DMS79 treated with DMSO at 0.1 percent for 48 hours (cell line): Measurements from ENCODE around the gene OR56A1.
"Not testable (repeated sequence)": the region's sequence is repeated elsewhere in the genome, so short reads cannot be mapped to it uniquely, and the experiment has no call there.

Experiments
- DNase-seq: peaks from one replicate; lab custom pipeline; 2025; lab: John Stamatoyannopoulos, UW

Gene OR56A1, protein sequence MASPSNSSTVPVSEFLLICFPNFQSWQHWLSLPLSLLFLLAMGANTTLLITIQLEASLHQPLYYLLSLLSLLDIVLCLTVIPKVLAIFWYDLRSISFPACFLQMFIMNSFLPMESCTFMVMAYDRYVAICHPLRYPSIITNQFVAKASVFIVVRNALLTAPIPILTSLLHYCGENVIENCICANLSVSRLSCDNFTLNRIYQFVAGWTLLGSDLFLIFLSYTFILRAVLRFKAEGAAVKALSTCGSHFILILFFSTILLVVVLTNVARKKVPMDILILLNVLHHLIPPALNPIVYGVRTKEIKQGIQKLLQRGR

DNA sequence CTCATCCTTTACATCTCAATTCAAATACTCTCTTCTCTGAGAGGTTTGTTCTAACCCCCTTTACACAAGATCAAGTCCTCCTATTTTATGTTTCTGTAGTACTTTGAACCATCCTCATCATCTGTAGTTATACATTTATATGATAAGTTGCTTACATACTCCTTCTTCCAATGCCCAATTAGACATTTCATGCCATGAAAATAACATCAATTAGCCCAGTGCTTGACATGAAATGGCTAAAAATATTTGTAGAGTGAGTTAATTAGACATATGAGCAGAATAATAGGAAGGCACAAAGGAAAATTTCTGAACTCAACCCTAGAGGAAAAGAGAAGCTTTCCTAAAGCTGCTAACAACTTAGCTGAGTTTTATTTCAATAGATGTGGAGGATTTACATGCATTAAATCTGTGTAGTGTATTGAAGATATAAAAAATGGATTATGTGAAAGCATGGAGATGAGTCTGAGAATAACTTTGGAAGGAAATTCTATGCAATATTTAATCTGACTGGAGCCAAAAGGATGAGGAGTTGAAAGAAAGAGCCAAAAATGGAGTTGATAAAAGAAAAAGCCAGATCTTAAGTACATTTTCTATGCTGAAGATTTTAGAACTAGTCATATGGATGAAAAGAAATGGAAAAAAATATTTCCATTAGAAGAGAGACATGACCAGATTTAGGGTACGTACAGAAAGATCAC lies at the start of gene OR56A1:
OR56A1 (minus strand) TSS at position 51 of the 698 bp plus-strand sequence. CDS start 3,066 bp downstream, outside the sequence.
- DNase-seq, result no peak

DNA sequence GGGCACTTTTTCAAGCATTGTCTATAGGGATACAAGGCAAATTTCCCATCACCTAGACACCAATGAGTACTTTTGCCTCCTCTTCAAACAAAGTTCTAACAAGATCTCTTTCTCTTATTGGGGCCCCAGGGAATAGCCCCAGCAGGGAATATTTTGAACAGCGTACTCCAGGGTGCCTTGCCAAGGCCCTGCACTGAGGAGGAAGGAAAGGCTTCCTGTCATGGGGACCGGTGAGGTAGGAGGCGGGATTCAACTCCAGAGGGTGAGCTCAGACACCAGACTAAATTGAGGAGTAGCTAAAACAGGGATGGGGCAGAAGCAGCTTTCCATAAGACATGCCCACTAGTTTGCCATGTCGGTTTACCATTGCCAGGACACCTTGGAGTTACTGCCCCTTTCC lies 48.9 kb upstream of the OR56A1 start:
- DNase-seq, result no peak

DNA sequence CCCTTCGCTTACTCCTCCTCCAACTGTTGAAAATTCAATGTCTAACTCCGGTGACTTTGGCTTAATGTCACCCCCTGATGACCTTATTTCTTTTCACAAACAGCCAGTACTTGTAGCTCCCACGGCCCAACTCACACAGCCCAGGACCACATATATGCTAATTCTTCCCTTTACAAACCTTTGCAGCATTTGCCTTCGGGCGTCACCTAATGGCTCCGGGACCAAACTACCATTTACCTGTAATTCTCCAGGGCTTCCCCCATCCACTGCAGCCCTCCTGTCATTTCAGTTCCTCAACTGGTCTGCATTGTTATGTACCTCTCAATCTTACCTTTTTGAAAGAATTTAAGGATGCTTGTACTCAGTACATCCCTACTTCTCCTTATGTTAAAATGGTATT lies 47.2 kb upstream of the OR56A1 start:
- no peak for DNase-seq

DNA sequence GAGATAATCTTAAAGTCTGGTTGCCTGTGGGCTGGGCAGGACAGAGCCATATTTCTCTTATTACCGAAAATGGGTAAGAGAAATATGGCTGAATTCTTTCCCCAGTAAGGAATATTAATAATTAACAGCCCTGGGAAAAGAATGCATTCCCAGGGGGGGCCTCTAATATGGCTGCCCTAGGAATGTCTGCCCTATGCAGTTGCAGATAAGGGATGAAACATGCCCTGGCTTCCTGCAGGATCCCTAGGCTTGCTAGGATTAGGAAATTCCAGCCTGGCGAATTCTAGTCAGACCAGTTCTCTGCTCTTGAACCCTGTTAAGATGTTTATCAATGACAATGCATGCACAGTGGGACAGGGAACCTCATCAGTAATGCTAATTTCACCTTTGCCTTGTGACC lies 45.9 kb upstream of the OR56A1 start:
- not testable (repeated sequence) for DNase-seq

DNA sequence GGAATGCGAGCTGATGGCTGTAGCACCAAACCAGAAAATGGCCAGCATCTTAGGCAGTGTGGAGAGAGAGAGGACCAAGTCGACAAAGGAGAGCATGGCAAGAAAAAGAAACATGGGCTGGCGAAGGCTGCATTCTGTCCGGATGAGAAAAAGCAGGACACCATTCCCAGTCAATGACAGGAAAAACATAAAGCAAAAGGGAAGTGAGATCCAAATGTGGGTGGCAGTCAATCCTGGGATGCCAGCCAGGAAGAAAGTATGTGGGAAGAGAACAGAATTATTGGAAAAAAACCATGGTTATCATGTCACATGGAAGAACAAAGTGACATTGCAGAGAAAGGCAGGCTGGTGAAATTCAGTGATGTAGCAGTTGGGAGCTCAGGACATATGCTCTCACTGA lies 36.9 kb upstream of the OR56A1 start:
- DNase-seq, result no peak

DNA sequence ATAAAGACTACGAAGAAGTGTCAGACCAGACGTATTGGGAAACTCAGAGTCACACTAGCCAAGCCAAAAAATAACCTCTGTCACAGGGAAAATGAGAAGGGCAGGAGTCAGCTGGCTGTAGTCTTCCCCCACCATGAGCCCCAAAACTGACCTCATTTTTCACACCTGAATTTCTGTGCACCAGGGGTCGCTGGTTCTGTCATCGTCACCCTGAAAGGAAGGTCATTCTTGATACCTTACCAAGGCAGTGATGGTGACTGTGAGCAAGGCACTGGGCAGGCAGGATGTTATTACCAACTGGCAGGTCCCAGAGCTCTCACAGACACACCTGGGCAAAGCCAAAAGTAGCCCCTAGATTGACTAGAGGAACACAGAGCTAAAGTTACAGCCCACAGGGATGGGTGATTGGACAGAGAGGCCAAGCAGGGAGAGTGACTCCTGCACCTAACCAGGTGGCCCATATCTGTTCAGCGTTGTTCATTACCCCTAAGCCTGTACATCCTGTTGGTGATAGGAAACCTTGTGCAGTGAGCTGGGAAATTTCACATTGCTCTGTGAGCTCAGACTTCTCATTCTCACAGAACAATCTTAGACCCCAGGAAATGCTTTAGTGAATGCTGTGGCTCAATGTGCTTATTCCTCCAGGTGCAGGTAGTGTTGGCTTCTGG lies 32.3 kb upstream of the OR56A1 start:
- DNase-seq, result no peak

DNA sequence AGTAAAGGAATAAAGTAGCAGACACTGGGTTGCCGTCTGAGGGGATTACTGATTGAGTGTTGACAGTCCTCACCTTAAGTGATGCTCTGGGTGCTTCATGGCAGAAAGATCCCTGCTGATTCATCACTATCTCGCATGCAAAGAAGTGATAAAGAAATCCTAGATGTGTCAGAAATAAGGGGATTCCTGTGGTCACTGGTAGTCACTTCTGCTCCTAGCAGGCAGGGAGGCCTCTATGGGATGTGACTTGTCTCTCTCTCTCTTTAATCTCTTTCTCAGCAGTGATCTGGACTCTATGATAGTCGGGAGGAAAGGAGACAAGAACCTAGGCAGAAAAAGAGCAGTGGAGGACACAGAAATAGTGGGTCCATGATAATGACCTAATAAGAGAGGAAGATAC lies 30.9 kb upstream of the OR56A1 start:
- no peak for DNase-seq

DNA sequence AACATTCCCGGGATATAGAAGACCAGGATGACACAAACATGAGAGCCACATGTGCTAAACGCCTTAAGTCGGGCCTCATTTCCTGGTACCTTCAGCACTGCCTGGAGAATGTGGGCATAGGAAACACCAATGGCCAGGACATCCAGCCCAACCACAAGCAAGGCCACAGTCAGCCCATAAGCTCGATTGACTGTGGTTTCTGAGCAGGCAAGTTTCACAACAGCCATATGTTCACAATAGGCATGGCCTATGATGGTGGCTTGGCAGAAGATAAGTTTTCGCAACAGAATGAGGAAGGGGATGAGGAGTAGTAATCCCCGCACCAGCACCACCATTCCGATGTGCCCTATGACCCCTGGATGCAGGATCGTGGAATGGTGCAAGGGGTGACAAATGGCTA lies 26.9 kb upstream of the OR56A1 start:
- DNase-seq, result no peak

DNA sequence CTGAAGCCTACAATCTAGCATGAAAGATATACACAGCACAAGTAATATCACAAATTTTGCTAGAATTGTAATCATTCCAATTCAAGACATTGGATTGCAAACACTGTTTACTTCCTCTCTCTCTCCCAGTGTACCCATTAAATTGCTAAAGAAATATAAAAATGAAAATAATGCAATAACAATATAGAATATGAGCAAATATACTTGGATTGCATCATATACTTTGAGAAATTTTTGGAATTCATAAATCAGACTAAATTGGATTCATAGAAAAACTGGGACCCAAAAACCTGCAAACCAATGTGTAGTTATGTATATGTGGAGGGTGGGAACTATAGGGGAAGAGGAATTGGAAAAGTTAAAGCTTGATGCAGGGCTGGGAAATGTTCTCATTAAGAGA lies 25.0 kb upstream of the OR56A1 start:
- no peak for DNase-seq

DNA sequence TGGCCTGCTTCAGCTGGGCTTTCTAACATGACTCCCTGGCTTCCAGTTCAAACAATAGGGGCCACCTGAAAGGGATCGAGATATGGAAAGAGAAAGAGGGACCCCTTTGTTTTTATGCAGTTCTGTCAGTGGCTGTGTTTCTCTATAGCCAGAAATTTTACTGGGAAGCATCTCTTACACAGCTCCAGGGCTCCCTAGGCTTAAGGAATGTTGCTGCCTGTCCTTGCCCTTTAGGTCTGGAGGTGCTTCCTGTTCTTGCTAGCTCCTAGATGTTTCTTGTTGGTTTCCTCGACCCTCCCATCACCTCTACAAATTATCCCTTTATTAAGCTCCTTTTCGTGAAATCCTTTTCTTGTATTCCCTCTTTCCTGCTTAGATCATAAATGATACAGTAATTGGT lies 21.8 kb upstream of the OR56A1 start:
- no peak for DNase-seq

DNA sequence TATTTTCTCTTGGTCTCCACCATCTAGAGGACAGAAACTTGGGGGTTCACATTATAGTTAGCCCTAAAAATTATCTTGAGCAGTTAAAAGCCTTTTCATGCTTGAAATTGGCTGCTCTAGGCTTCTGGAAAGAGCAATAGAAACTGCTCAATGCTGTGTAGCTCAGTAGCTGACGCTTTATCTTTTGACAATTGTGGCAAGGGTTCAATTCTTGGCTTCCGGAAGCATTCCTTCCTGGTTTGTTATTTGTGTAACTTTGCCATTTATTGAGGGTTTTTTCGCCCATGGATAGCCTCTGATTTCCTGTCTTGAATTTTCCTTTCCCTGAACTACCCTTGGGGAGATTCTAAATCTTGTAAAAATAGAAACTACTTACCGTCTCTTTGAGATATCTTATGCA lies 10.3 kb upstream of the OR56A1 start:
- no peak for DNase-seq

DNA sequence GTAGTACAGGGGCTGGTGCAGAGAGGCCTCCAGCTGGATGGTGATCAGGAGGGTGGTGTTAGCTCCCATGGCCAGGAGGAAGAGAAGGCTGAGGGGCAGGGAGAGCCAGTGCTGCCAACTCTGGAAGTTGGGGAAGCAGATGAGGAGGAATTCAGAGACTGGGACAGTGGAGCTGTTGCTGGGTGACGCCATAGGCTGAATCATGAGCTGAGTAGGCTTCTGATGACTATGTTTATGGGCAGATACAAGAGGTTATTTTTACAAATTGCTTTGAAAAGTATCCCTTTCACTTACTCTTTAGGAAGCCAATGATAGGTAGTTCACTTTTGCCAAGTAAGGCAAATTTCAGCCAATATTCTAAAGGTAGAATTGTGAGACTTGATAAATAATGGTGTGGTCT lies 3.1 kb downstream of the OR56A1 start:
- no peak for DNase-seq

DNA sequence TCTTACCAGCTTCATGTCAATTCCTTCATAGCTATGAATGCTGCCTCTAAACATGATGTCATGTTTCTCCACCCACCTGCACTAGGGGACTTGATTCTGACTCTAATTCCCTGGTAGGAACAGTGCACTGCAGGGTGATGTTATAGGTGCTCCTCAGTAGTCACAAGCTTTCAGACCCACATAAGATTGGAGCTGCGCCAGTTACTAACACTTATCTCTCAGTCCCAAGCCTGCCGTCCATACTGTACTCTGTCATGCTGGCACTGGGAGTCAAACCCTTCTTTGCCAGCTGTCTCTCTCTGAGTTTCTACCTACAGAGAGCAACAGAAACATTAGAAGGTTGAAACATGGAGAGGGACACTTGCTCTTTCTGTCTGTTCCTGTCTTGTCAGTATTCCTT lies 5.5 kb downstream of the OR56A1 start:
- DNase-seq, result no peak

DNA sequence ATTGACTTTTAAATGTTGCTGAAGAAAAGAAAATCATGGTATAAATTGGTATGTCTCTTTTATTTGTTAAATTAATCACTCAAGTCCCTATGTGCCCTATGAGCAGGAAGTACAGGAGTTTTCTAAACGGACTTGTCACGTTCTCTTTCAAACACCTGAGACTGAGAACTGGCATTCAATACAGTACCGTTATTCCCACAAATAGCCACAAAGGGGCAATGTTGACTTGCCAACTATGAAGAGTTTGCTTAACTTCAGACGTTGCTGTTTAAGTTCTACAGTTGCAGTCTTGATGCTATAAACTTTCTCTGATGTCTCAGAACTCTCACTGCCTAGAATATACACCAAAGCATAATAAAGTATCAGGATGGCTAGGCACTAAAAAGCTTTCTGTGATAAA lies 7.6 kb downstream of the OR56A1 start:
- DNase-seq, result no peak

DNA sequence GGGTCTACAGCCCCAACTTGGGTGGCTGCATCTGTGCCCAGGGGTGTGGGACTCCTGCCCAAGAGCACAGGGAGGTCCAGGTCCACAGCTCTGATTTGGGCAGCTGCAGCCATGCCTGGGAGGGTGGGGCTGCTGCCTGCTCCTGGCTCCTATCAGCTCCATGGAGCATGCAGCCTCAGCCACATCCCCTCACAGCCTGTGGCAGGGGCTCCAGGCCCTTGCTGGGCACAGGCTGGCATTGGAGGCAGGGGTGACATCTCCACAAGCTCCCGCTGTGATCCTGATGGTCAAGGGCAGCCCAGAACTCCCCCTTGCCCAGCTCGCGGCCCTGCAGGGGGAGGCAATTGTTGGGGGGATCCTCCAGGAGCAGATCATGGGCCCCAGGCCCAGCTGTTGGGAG lies 17.5 kb downstream of the OR56A1 start:
- no peak for DNase-seq

DNA sequence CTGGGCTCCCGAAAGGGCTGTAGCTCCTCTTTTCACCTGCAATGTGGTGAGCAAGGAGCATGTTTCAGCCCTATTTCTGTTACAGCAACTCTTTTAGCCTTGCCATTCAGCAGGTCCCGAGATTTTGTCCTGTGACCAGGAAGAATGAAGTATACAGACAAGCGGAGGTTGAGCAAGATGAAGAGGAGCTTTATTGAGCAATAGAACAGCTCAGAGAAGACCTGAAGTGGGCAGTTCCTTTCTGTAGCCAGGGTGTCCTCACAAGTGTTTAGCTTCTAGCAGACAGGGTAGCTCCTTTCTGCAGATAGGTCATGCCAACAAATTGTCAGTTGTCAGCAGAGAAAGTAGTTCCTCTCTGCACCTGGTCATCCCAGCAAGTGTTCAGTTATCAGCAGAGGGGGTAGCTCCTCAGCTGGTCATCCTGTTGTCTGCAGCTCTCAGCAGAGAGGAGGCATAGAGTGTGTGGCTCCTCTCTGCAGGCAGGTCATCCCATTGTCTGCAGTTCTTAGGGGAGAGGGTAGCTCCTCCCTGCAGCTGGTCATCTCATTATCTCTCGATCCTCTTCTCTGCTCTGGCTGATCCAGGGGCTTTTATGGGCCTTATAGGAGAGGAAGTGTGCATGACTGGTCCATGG lies 18.4 kb downstream of the OR56A1 start:
- no peak for DNase-seq

DNA sequence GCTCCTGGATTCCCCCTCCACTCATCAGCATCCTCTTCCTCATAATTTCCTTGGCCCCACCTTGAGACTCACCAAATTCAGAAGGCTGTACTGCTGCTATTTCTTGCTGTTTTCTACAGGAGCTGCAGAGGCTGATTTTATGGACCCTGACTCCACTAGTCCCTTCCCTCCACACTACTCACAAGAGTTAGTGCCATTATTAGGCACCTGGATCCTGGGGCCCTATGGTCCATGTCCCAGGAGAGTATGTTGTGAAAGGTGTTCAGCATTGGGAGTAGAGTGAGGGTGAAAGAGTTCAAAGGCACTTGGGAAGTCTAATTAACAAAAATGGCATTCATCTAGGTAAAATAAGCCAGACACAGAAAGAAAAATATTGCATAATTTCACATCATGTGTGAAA lies 23.7 kb downstream of the OR56A1 start, which contains the start of gene OR56A4:
OR56A4 (minus strand) TSS at position 101 of the 400 bp plus-strand sequence. CDS start 3,954 bp downstream, outside the sequence.
- DNase-seq, result no peak

DNA sequence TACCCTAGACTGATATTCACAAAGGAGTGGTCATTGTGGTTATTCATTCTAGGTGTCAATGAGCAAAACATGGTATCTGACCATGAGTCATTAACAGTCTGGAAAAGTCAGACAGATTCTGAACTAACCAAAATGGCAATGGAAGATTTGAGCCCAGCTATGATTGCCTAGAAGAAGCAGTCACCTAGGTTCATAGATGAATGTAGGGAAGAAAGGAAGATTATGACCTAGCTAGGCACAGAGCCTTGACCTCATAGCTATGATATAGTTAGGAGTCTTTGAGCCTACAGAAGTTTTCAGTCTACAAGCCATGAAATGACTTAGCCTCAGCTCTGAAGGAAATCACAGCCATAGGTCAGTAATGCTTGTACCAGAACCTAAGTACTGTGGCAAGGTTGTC lies 24.2 kb downstream of the OR56A1 start:
- DNase-seq, result no peak

DNA sequence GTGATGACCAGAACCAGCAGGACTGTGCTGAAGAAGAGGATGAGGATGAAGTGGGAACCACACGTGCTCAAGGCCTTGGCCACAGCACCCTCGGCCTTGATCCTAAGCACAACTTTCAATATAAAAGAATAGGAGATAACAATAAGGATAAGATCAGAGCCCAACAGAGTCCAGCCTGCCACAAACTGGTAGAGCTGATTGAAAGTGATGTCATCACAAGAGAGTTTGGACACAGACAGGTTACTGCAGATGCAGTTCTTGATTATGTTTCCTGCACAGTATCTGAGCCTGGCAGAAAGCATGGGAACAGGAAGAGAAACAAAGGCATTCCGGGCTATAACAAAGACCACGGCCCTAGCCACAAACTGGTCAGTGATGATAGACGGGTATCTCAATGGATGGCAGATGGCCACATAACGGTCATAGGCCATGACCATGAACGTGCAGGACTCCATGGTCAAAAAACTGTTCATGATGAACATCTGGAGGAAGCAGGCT lies 28.3 kb downstream of the OR56A1 start:
- no peak for DNase-seq

DNA sequence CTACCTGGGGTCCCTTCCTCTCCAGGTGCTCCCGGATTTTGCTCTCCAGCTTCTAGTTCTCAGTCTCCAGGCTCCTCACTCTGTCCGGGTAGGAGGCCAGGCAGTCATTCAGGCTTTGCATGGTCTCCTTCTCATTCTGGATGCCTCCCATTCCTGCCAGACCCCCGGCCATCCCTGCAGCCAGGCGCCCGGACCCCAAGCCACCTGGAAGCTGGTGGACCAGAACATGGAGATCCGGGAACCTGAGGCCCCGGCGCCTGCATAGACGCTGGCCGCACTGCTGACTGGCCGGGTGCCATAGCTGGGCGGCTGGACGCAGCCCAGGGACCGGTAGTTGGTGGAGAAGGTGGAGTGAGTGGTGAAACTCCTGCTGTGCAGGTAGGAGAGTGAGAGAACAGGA lies 35.8 kb downstream of the OR56A1 start:
- DNase-seq, result no peak

DNA sequence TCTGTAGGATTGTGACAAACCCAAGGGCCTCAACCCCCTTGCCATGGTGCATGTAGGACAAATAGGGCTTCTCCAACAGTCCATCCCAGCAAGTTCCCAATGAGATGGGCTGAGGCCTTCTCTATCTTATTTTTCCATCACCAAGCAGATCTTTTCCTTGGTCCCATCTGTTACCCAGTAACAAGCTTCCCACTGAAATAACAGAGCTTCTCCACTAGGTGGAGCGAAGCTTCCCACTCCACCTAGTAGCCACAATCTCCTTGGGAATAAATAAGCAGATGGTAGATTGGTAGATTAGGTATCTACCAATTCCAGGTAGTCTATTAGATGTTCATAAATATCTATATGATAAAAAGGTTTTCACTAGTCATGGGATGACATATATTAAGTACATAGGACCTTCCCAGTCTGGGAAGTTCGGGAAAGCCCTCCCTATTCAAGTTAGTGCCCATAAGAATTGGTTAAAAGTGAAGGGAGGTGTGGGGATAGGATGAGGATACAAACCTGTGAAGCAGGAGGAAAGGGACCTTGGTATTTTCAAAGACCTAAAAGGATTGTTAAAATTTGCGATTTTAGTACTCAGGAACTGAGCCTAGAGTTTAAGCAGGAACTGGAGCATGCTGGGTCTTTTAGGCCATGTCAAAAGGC lies 37.8 kb downstream of the OR56A1 start:
- DNase-seq, result no peak

DNA sequence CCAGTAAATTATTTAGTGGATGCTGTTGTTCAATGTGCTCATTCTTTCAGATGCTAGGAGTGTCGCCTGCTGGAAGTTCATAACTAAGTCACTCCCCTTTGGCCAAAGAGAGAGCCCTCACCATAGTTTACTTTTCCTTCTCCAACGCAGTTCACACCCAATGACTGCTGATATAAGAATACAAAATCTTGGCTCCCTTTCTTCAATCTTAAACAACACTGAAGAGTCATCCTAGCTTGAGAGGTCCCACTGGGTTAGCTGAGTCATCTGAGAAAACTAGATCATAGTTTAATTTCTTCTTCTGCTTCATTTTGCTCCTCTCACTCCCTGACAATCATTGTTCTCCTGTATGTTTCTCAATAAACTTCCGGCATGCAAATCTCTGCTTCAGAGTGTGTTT lies 38.4 kb downstream of the OR56A1 start:
- DNase-seq, result no peak
